ENCODE measurements around the gene CYB561D2.

DNA sequence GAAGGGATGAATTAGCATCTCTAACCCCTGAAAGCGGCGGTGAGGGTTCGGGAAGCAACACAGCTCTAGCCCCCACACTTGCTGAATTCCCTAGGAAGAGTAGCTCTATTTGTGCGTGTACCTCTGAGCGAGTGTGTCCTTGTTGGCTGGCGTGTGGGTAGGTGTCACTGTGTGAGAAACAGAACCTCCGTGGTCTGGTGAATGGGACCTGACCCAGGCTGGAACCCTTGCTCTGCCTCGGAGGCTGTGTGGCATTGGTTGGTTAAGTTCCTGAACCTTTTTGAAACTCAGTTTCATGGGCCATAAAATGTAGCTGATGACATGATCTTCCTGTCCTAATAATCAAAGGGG is 9.1 kb downstream of the CYB561D2 start:
- TF ChIP-seq TCF12 (IDR thresholded peaks at IDR 0.05; ENCODE audit: low read depth, low read length) = no peak
- TF ChIP-seq YY1 (IDR thresholded peaks at IDR 0.05; ENCODE audit: low read depth, low read length) = no peak
- TF ChIP-seq, protein P1, sequence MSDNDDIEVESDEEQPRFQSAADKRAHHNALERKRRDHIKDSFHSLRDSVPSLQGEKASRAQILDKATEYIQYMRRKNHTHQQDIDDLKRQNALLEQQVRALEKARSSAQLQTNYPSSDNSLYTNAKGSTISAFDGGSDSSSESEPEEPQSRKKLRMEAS (IDR thresholded peaks at IDR 0.05; ENCODE audit: low read depth, low read length) = no peak
- TF ChIP-seq, protein P2, sequence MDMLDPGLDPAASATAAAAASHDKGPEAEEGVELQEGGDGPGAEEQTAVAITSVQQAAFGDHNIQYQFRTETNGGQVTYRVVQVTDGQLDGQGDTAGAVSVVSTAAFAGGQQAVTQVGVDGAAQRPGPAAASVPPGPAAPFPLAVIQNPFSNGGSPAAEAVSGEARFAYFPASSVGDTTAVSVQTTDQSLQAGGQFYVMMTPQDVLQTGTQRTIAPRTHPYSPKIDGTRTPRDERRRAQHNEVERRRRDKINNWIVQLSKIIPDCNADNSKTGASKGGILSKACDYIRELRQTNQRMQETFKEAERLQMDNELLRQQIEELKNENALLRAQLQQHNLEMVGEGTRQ (IDR thresholded peaks at IDR 0.05; ENCODE audit: borderline replicate concordance, low read depth, low read length) = no peak
- no peak for TF ChIP-seq HCFC1 (IDR thresholded peaks at IDR 0.05; ENCODE audit: low read length)

Measured in GM12878 (cell line).